Psoas muscle (tissue), 8 donors: ENCODE data around the gene KLHL36. TPM values are rescaled to one million over a fixed set of nuclear protein-coding genes. Genes with fewer than 3 reads are reported as not detected.

ENCODE experiments used
- ATAC-seq, 4 donors: fragments of 200-7000 bp; cut with Tn5 transposase; one replicate each; pipeline ENCODE4 v1.9.1; 2020; ENCODE audit warnings: moderate library complexity in 3 of 4, mild to moderate bottlenecking in 2 of 4
- DNase-seq, 2 donors: peaks; one replicate each; pipeline ENCODE4 v3.0.0-alpha.2; 2020
- H3K27ac ChIP-seq: fragments of 200-600 bp; one replicate; pipeline ENCODE4 v1.8.0; 2022
- H3K27me3 ChIP-seq, 3 donors: fragments of 200-600 bp in 1 of 3; one replicate each; pipeline versions ENCODE4 v1.6.1 to v1.8.0; 2013 to 2022; ENCODE audit warnings: low read length in 2 of 3, mild to moderate bottlenecking in 2 of 3, moderate library complexity in 1 of 3; ENCODE audit not compliant: insufficient read depth in 3 of 3
- H3K36me3 ChIP-seq, 2 donors: fragments of 200-600 bp in 1 of 2; one replicate each; pipeline versions ENCODE4 v1.6.1 to v1.8.0; 2013 to 2022; ENCODE audit warnings: low read depth in 1 of 2, mild to moderate bottlenecking in 1 of 2, moderate library complexity in 1 of 2; ENCODE audit not compliant: insufficient read depth in 1 of 2
- H3K4me1 ChIP-seq: fragments of 200-600 bp; one replicate; pipeline ENCODE4 v1.8.0; 2022
- H3K4me3 ChIP-seq: fragments of 200-600 bp; one replicate; pipeline ENCODE4 v1.8.0; 2022; ENCODE audit warnings: mild to moderate bottlenecking
- H3K9me3 ChIP-seq: fragments of 200-600 bp; one replicate; pipeline ENCODE4 v1.8.0; 2022
- WGBS, 3 donors: extraction: QIAGEN DNeasy Blood & Tissue Kit; methylation state at CpG; one replicate each; pipeline versions ENCODE4 v1.1.6 to v1.1.7; 2013; 5-methylcytosine and 5-hydroxymethylcytosine counted together
- intact Hi-C, 2 donors: fragments of 100-400 bp; cut with DNase I; formaldehyde crosslinking; loops; one replicate each; pipeline versions ENCODE4 v1.11.0 to v1.14.2; 2022
- polyA plus RNA-seq, 3 donors: library from polyadenylated mRNA; stranded (reverse); fragments of 200-250 nt; gene quantifications; one replicate each; pipeline ENCODE4 v1.2.3, GENCODE V29; 2013
- total RNA-seq, 4 donors: library from RNA; stranded (reverse); fragmentation: NEBNext Ultra II Directional in 2 of 4; extraction: Animal tissue kit (Norgen Biotek cat#: 25700) in 2 of 4; gene quantifications; one replicate each; pipeline versions ENCODE4 v1.2.1 to v1.2.4, GENCODE V29; 2021 to 2023
- TF ChIP-seq, protein P1 (sequence below): fragments of 200-600 bp; IDR thresholded peaks from one replicate; pipeline ENCODE4 v1.8.0; 2022; ENCODE audit warnings: antibody characterized with exemption
- donor health status: healthy with polysubstance abuse.
- donor health status: DM: no; HTN: no; CAD: no; lungs with moderate emphysema.
- donor health status: Bipolar disorder and iron deficiency.
- donor health status: healthy.
- donor health status: DM: yes; HTN: yes; CAD: no.
- donor health status: DM: no; HTN: no; CAD: no.
- donor health status: DM: no; HTN: no; CAD: no.
- donor health status: DM: yes; HTN: yes; CAD: no.

Gene KLHL36
- total and polyA plus RNA-seq, 7 donors = 5.9 to 19.3 (median 13.1) TPM

- intact Hi-C loops = no loop called here
- no peaks in the 10 kb centered on the region for H3K4me1 ChIP-seq
- no peak overlapping the region for H3K4me3 ChIP-seq
- no peaks in the 10 kb centered on the region for H3K9me3 ChIP-seq
- TF ChIP-seq, protein P1, sequence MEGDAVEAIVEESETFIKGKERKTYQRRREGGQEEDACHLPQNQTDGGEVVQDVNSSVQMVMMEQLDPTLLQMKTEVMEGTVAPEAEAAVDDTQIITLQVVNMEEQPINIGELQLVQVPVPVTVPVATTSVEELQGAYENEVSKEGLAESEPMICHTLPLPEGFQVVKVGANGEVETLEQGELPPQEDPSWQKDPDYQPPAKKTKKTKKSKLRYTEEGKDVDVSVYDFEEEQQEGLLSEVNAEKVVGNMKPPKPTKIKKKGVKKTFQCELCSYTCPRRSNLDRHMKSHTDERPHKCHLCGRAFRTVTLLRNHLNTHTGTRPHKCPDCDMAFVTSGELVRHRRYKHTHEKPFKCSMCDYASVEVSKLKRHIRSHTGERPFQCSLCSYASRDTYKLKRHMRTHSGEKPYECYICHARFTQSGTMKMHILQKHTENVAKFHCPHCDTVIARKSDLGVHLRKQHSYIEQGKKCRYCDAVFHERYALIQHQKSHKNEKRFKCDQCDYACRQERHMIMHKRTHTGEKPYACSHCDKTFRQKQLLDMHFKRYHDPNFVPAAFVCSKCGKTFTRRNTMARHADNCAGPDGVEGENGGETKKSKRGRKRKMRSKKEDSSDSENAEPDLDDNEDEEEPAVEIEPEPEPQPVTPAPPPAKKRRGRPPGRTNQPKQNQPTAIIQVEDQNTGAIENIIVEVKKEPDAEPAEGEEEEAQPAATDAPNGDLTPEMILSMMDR = no peak
- no peak for ATAC-seq
- WGBS, 3 donors = 79 to 88% (median 80%) methylated on average over 6 of the region's 6 CpGs
- no peak for DNase-seq
- H3K27ac ChIP-seq = no peak overlapping the region
- H3K27me3 ChIP-seq = peaks cover 0 to 33% (median 0%) of the 10 kb centered on the region in 3 donors
- H3K36me3 ChIP-seq = no peaks in the 10 kb centered on the region
Observed at GRCh38 chr16:84609563-84610177, 38.6 kb upstream of the KLHL36 start.

DNA sequence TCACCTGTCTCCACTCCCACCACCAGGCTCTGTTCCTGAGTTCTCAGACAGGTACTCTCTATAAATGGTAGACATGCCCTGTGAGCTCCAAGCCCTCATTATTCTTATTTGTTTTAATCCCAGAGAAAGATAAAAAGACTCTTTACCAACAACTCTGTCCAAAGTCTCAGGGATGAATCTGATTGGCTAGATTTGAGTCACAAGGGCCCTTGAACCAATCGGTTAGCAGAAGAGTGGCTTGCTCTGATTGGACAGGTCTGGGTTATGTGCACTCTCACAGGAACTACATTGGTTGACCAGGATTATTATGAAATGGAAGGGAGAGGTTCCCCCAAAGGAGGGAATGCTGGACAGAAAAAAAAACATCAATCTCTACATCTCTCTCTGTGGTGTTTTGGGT is 37.9 kb upstream of the KLHL36 start:
- H3K4me3 ChIP-seq = no peak overlapping the region
- peaks cover 0 to 37% (median 0%) of the 10 kb centered on the region in 3 donors for H3K27me3 ChIP-seq
- no peak overlapping the region for H3K27ac ChIP-seq
- H3K9me3 ChIP-seq = no peaks in the 10 kb centered on the region
- intact Hi-C loops = no loop called here
- ATAC-seq (no peak), DNase-seq (no peak)
- WGBS, 3 donors = 90% methylated on average over 1 of the region's 1 CpG
- H3K36me3 ChIP-seq = no peaks in the 10 kb centered on the region
- TF ChIP-seq, protein P1 = no peak
- no peaks in the 10 kb centered on the region for H3K4me1 ChIP-seq

DNA sequence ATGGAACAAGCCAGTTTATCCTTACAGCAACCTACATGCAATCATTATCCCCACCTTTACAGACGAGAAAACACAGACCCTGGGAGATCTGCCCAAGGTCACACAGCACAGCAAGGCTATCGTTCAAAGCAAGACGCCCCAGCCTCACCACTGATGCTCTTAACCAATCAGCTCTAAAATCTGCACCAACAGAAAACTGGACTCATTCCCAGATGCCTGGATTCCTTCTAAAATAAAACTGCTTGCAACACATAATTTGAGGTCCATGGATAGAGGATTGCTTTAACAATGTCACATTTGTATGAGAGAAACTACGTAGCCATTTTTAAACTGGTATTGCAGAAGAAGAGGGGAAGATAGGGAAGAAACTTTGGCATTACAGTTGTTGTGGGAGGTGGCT is 37.3 kb upstream of the KLHL36 start:
- ATAC-seq = no peak
- intact Hi-C loops = no loop called here
- Histone ChIP-seq H3K27ac (no peak overlapping the region), H3K4me1 (no peaks in the 10 kb centered on the region), H3K9me3 (no peaks in the 10 kb centered on the region), H3K36me3 (no peaks in the 10 kb centered on the region), H3K27me3 (peaks cover 0 to 42% (median 0%) of the 10 kb centered on the region in 3 donors), H3K4me3 (no peak overlapping the region)
- TF ChIP-seq, protein P1 = no peak
- WGBS, 3 donors = 46 to 59% (median 51%) methylated on average over 4 of the region's 4 CpGs
- no peak for DNase-seq

DNA sequence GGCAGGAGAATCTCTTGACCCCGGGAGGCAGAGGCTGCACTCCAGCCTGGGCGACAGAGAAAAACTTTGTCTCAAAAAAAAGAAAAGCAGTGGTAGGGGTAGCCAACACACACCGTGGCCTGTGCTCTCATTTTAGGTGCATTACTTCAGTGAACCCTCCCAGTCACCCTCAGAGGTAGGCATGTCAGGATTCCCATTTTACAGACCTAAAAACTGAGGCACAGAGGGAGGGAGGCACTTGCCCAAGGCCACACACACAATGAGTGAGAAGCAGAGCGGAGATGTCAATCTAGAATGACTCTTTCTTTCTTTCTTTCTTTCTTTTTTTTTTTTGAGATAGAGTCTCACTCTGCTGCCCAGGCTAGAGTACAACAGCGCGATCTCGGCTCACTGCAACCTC is 35.6 kb upstream of the KLHL36 start:
- Histone ChIP-seq H3K36me3 (no peaks in the 10 kb centered on the region), H3K27ac (no peak overlapping the region), H3K27me3 (peaks cover 0 to 54% (median 2%) of the 10 kb centered on the region in 3 donors), H3K9me3 (no peaks in the 10 kb centered on the region), H3K4me1 (peaks cover 10% of the 10 kb centered on the region), H3K4me3 (no peak overlapping the region)
- intact Hi-C loops = no loop called here
- ATAC-seq = no peak
- WGBS, 3 donors = 97 to 99% (median 98%) methylated on average over 7 of the region's 7 CpGs
- no peak for DNase-seq
- TF ChIP-seq, protein P1 = no peak
